Left lung (tissue), 10 donors: ENCODE measurements around the gene RPL26. TPM values are rescaled to one million over a fixed set of nuclear protein-coding genes. Genes with fewer than 3 reads are reported as not detected.
A peak's percentile ranks its signal among the peaks of the same experiment; 100 is the strongest.
"Not testable (repeated sequence)": the region's sequence is repeated elsewhere in the genome, so short reads cannot be mapped to it uniquely, and the experiment has no call there.

Experiments
- ATAC-seq: fragments of 200-7000 bp; cut with Tn5 transposase; one replicate; pipeline ENCODE4 v1.9.1; 2020; ENCODE audit warnings: moderate library complexity
- DNase-seq, 4 donors: peaks; one replicate each; pipeline ENCODE4 v3.0.0-alpha.2; 2013 to 2020
- H3K27ac ChIP-seq, 2 donors: fragments of 200-600 bp; sonication (generic) in 1 of 2; one replicate each; pipeline versions ENCODE4 v1.5.0 to v1.8.0; 2020 to 2021
- H3K27me3 ChIP-seq, 2 donors: fragments of 200-600 bp; sonication (generic) in 1 of 2; one replicate each; pipeline versions ENCODE4 v1.5.0 to v1.8.0; 2020 to 2021
- H3K36me3 ChIP-seq, 2 donors: fragments of 200-600 bp; sonication (generic) in 1 of 2; one replicate each; pipeline versions ENCODE4 v1.5.0 to v1.8.0; 2020 to 2021
- H3K4me1 ChIP-seq, 2 donors: fragments of 200-600 bp; one replicate each; pipeline ENCODE4 v1.8.0; 2021
- H3K4me3 ChIP-seq, 2 donors: fragments of 200-600 bp; sonication (generic) in 1 of 2; one replicate each; pipeline versions ENCODE4 v1.5.0 to v1.8.0; 2020 to 2021; ENCODE audit warnings: mild to moderate bottlenecking in 1 of 2
- H3K9me3 ChIP-seq, 2 donors: fragments of 200-600 bp; sonication (generic) in 1 of 2; one replicate each; pipeline versions ENCODE4 v1.5.0 to v1.8.0; 2020 to 2021
- intact Hi-C, 2 donors: fragments of 100-400 bp; cut with DNase I; formaldehyde crosslinking; loops; one replicate each; pipeline versions ENCODE4 v1.11.2 to v1.14.2; 2022
- polyA plus RNA-seq, 6 donors: library from polyadenylated mRNA; unstranded; fragments of 120-200 nt; gene quantifications; one replicate each; pipeline ENCODE4 v1.2.1, GENCODE V29; 2013; ENCODE audit not compliant: insufficient read length in 6 of 6
- total RNA-seq, 2 donors: library from RNA; stranded (reverse); fragmentation: NEBNext Ultra II Directional; extraction: Animal tissue kit (Norgen Biotek cat#: 25700); gene quantifications; one replicate each; pipeline ENCODE4 v1.2.1, GENCODE V29; 2021
- TF ChIP-seq, protein P1 (sequence below), 2 donors: fragments of 200-600 bp; sonication (generic) in 1 of 2; IDR thresholded peaks; one replicate each; pipeline versions ENCODE4 v1.5.0 to v1.8.0; 2021; ENCODE audit warnings: antibody characterized with exemption in 2 of 2
- donor health status: DM: no; HTN: yes; CAD: no.
- donor health status: DM: no; HTN: no; CAD: no.

The RPL26 gene
- total and polyA plus RNA-seq, 8 donors: 1,094 to 3,628 (median 3,126) TPM

DNA sequence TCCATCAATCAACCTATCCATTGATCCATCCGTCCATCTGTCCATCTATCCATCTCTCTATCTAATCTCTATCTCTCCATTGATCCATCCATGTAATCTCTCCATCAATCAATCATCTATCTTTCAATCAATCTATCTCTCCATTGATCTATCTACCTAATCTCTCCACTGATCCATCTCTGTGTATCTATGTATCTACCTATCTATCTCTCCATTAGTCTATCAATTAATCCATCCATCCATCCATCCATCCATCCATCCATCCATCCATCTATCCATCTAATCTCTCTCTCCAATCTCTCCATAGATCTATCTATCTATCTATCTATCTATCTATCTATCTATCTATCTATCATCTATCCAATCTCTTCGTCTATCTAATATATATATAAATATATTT, 18.1 kb upstream of the RPL26 start:
- H3K4me1 ChIP-seq: no peaks in the 10 kb centered on the region
- no peaks in the 10 kb centered on the region for H3K36me3 ChIP-seq
- H3K27me3 ChIP-seq: peaks cover 0 to 43% of the 10 kb centered on the region in 2 donors
- no peaks in the 10 kb centered on the region for H3K9me3 ChIP-seq
- no peak overlapping the region for H3K4me3 ChIP-seq
- DNase-seq (no peak), ATAC-seq (no peak)
- intact Hi-C loops: no loop called here
- no peak overlapping the region for H3K27ac ChIP-seq
- TF ChIP-seq, protein P1, sequence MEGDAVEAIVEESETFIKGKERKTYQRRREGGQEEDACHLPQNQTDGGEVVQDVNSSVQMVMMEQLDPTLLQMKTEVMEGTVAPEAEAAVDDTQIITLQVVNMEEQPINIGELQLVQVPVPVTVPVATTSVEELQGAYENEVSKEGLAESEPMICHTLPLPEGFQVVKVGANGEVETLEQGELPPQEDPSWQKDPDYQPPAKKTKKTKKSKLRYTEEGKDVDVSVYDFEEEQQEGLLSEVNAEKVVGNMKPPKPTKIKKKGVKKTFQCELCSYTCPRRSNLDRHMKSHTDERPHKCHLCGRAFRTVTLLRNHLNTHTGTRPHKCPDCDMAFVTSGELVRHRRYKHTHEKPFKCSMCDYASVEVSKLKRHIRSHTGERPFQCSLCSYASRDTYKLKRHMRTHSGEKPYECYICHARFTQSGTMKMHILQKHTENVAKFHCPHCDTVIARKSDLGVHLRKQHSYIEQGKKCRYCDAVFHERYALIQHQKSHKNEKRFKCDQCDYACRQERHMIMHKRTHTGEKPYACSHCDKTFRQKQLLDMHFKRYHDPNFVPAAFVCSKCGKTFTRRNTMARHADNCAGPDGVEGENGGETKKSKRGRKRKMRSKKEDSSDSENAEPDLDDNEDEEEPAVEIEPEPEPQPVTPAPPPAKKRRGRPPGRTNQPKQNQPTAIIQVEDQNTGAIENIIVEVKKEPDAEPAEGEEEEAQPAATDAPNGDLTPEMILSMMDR (IDR thresholded peaks at IDR 0.05): no peak

DNA sequence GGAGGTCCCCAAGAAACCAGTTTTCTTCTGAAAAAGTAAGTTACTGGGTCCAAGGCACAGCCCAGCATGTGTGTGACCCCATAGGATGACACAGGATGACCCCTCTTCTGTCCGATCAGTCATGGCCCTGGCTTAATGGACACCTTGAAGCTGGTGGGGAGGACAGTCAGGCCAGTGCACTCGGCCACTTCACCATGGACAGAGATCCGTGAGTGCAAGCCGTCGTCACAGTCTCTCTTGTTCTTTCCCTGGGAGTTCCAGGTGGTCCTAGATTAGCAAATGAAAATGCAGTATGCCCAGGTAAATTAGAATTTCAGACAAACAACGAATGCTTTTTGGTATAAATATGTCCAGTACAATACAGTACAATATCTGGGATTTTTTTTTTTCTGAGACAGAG, 16.0 kb upstream of the RPL26 start:
- H3K4me1 ChIP-seq: peaks cover 0 to under 1% of the 10 kb centered on the region in 2 donors
- peaks cover 0 to 65% of the 10 kb centered on the region in 2 donors for H3K27me3 ChIP-seq
- TF ChIP-seq, protein P1 (IDR thresholded peaks at IDR 0.05): no peak
- H3K36me3 ChIP-seq: no peaks in the 10 kb centered on the region
- no peak overlapping the region for H3K4me3 ChIP-seq
- H3K9me3 ChIP-seq: no peaks in the 10 kb centered on the region
- intact Hi-C loops: no loop called here
- DNase-seq (no peak), ATAC-seq (no peak)
- no peak overlapping the region for H3K27ac ChIP-seq

DNA sequence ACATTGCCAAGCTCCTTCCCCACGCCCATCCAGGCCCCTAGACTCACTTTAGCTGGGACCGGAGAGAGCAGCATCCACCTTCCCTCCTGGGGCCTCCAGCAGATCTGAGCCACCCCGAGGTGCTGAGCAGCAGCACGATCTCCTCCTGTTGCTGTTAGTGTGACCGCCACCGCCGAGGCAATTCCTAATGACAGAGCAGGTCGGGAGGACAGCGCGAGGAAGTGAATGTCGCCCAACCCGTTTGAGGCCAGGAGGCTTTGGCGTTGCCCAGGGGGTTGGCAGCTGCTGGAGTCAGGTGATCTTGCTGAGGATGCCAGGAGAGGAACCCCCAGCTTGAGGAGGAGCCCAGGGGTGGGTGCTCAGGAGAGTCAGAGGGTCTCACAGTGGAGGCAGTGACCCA, 14.6 kb upstream of the RPL26 start, which contains the start of gene RNF222:
TSS of gene RNF222 (minus strand) at position 192 of the 400 bp plus-strand sequence. CDS start 4,366 bp downstream, outside the sequence.
- no peak within 1 kb of the TSS for H3K4me3 ChIP-seq
- no peaks in the 10 kb centered on the region for H3K36me3 ChIP-seq
- ATAC-seq: no peak
- no peaks in the 10 kb centered on the region for H3K9me3 ChIP-seq
- H3K4me1 ChIP-seq: peaks cover 0 to 11% of the 10 kb centered on the region in 2 donors
- no peak within 1 kb of the TSS for H3K27ac ChIP-seq
- intact Hi-C loops: no loop called here
- peaks cover 0 to 78% of the 10 kb centered on the region in 2 donors for H3K27me3 ChIP-seq
- DNase-seq: peak in 1 of 4 donors; percentile 30
- TF ChIP-seq, protein P1 (IDR thresholded peaks at IDR 0.05): no peak

DNA sequence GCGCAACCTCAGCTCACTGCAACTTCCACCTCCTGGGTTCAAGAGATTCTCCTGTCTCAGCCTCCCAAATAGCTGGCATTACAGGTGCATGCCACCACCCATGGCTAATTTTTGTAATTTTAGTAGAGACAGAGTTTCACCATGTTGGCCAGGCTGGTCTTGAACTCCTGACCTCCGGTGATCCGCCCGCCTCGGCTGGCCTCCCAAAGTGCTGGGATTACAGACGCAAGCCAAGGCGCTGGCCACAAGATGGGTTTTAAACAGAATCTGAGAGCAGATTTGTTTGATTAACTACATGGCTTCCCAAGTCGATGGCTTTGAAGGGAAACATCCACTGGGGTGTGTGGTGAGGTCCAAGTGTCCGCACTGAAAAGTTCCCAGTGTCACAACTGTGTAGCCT, 11.5 kb upstream of the RPL26 start:
- H3K4me3 ChIP-seq, H3K36me3 ChIP-seq, intact Hi-C loops, H3K27ac ChIP-seq, DNase-seq, H3K9me3 ChIP-seq, ATAC-seq: not testable (repeated sequence)
- peaks cover 0 to 11% of the 10 kb centered on the region in 2 donors for H3K4me1 ChIP-seq
- H3K27me3 ChIP-seq: peaks cover 0 to 74% of the 10 kb centered on the region in 2 donors

DNA sequence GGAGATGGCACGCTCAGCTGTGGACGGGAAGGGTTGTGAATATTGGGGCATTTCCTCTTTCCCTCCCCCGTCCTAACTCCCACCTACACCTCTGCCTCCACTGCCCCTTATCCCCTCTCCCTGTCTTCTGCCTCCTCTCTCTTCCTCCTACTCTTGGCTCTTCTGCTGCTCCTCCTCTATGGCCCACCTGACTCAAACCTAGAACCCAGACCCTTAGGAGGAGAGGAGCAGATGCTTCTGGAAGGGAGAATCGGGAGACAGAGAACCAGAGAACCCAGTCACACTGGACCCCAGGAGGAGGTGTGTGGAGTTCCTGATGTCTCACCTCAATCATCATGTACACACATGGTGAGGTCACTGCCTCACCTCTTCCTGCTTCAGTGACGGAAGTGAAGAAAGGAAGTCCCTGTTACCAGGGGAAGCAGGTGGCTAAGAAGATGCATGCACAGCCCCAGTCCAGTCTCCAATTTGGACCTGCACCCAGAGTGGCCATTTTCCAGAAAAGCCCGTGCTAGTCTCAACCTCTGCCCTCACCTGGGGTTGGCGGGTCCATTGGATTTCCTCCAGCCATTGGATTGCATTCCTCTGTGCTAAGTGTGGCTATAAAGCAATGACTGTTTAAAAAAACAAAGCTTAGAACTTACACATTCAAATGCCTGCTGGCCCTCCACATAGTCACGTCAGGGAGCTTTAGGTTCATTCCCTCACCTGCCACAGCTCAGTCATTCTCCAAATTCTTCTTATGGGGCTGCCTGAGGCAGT, 10.7 kb upstream of the RPL26 start:
- intact Hi-C loops: no loop called here
- Histone ChIP-seq H3K27ac (peak overlapping the region in 1 of 2 donors; percentile 5), H3K4me1 (peaks cover 0 to 11% of the 10 kb centered on the region in 2 donors), H3K36me3 (no peaks in the 10 kb centered on the region), H3K9me3 (no peaks in the 10 kb centered on the region), H3K4me3 (no peak overlapping the region), H3K27me3 (peaks cover 0 to 66% of the 10 kb centered on the region in 2 donors)
- ATAC-seq (peak; percentile 33), DNase-seq (peak in 1 of 4 donors; percentile 15)
- TF ChIP-seq, protein P1 (IDR thresholded peaks at IDR 0.05): no peak
